ENCODE results near the gene PGAP1. TPM values are rescaled to one million over a fixed set of nuclear protein-coding genes. Genes with fewer than 3 reads are reported as not detected.

Gene PGAP1
- total and polyA plus RNA-seq, 10 of the 15 experiments (the other 5 are each of a cell fraction or from before 2014, with no cell fraction given): 0.75 to 4.7 (median 3.0) TPM

- no peak for FAIRE-seq
- Histone ChIP-seq H4K20me1 (ENCODE audit: control insufficient read depth, insufficient read depth) (no peaks in the 10 kb centered on the region), H3K79me2 (ENCODE audit: control insufficient read depth, insufficient read depth, low read length) (no peaks in the 10 kb centered on the region), H3K36me3 (ENCODE audit: control insufficient read depth in 2 of 2, insufficient read depth in 2 of 2, low read length in 1 of 2) (no peaks in the 10 kb centered on the region), H3K4me3 (no peak overlapping the region), H3K4me2 (ENCODE audit: control insufficient read depth, insufficient read depth) (no peak overlapping the region), H3K9ac (ENCODE audit: control insufficient read depth, insufficient read depth, low read length) (no peak overlapping the region), H2AFZ (ENCODE audit: control insufficient read depth, low read depth, low read length) (no peak overlapping the region), H3K27ac (ENCODE audit: control insufficient read depth, insufficient read depth) (no peak overlapping the region), H3K27me3 (replicated peaks in 1 of 2; ENCODE audit: control insufficient read depth in 2 of 2, insufficient read depth in 2 of 2, low read length in 1 of 2) (no peaks in the 10 kb centered on the region), H3K4me1 (ENCODE audit: control insufficient read depth, insufficient read depth, low read length) (peaks cover 3% of the 10 kb centered on the region; the same call in 1 of the 2 replicates), H3K9me3 (replicated peaks; ENCODE audit: control insufficient read depth, insufficient read depth, low read length) (no peaks in the 10 kb centered on the region; the same call in 2 of the 3 replicates)
- SMC1A ChIA-PET (ENCODE audit: uncharacterized antibody, unreplicated experiment): no interaction called here
- in situ Hi-C loops (cut with MboI) (no loop called here), intact Hi-C loops (cut with micrococcal nuclease; ENCODE audit: unreplicated experiment) (no loop called here)
- ATAC-seq: no peak
- TF ChIP-seq KDM1A (IDR thresholded peaks at IDR 0.05; ENCODE audit: borderline replicate concordance) (no peak), ASH2L (IDR thresholded peaks at IDR 0.05; ENCODE audit: borderline replicate concordance, low read depth) (no peak), MTA2 (IDR thresholded peaks at IDR 0.05; ENCODE audit: low read depth) (no peak), RBBP5 (conservative IDR thresholded peaks at IDR 0.05) (no peak), CHD1 (IDR thresholded peaks at IDR 0.05; ENCODE audit: low read depth, low read length) (no peak), BACH1 (IDR thresholded peaks at IDR 0.05; ENCODE audit: borderline replicate concordance) (no peak)
- BruUV-seq (replicated peaks): no TSS peak
- POLR2A ChIA-PET: no interaction called here
- CTCF ChIA-PET: no interaction called here
- no peak for DNase-seq (ENCODE audit: low read depth, low spot score)
- RAD21 ChIA-PET (ENCODE audit: unreplicated experiment): no interaction called here
- WGBS (ENCODE audit: insufficient coverage, insufficient replicate concordance, low lambda C conversion rate, missing lambda C conversion rate): 49% methylated on average over 2 of the region's 2 CpGs
Observed at GRCh38 chr2:196963043-196963442, 36.5 kb upstream of the PGAP1 start.

- CTCF ChIA-PET: no interaction called here
- Histone ChIP-seq H3K4me3 (no peak overlapping the region), H3K27me3 (replicated peaks in 1 of 2; ENCODE audit: control insufficient read depth in 2 of 2, insufficient read depth in 2 of 2, low read length in 1 of 2) (no peaks in the 10 kb centered on the region), H2AFZ (ENCODE audit: control insufficient read depth, low read depth, low read length) (no peak overlapping the region), H3K36me3 (ENCODE audit: control insufficient read depth in 2 of 2, insufficient read depth in 2 of 2, low read length in 1 of 2) (no peaks in the 10 kb centered on the region), H3K9me3 (replicated peaks; ENCODE audit: control insufficient read depth, insufficient read depth, low read length) (no peaks in the 10 kb centered on the region; the same call in 2 of the 3 replicates), H4K20me1 (ENCODE audit: control insufficient read depth, insufficient read depth) (no peaks in the 10 kb centered on the region), H3K27ac (ENCODE audit: control insufficient read depth, insufficient read depth) (no peak overlapping the region), H3K4me1 (ENCODE audit: control insufficient read depth, insufficient read depth, low read length) (peaks cover 3% of the 10 kb centered on the region; the same call in 1 of the 2 replicates), H3K4me2 (ENCODE audit: control insufficient read depth, insufficient read depth) (no peak overlapping the region), H3K9ac (ENCODE audit: control insufficient read depth, insufficient read depth, low read length) (no peak overlapping the region), H3K79me2 (ENCODE audit: control insufficient read depth, insufficient read depth, low read length) (no peaks in the 10 kb centered on the region)
- POLR2A ChIA-PET: no interaction called here
- RAD21 ChIA-PET (ENCODE audit: unreplicated experiment): no interaction called here
- ATAC-seq (no peak; the same call in 2 of the 3 replicates), DNase-seq (ENCODE audit: low read depth, low spot score) (no peak), FAIRE-seq (no peak)
- intact Hi-C loops (cut with micrococcal nuclease; ENCODE audit: unreplicated experiment) (no loop called here), in situ Hi-C loops (cut with MboI) (no loop called here)
- BruUV-seq (replicated peaks): no TSS peak
- SMC1A ChIA-PET (ENCODE audit: uncharacterized antibody, unreplicated experiment): no interaction called here
- WGBS (ENCODE audit: insufficient coverage, insufficient replicate concordance, low lambda C conversion rate, missing lambda C conversion rate): 2% methylated on average over 2 of the region's 2 CpGs
- TF ChIP-seq HDAC2 (IDR thresholded peaks at IDR 0.05): no peak
- TF ChIP-seq MTA2 (IDR thresholded peaks at IDR 0.05; ENCODE audit: low read depth): no peak
- TF ChIP-seq POLR2A (IDR thresholded peaks at IDR 0.05; ENCODE audit: low read depth, low read length): no peak
- TF ChIP-seq RAD51 (IDR thresholded peaks at IDR 0.05): no peak
- TF ChIP-seq ZNF592 (IDR thresholded peaks at IDR 0.05): no peak
- TF ChIP-seq PBX3 (IDR thresholded peaks at IDR 0.05; ENCODE audit: insufficient replicate concordance, low read depth, low read length): no peak
- TF ChIP-seq NFYA (IDR thresholded peaks at IDR 0.05; ENCODE audit: borderline replicate concordance, low read depth, low read length): no peak
- no peak for TF ChIP-seq ZNF207 (IDR thresholded peaks at IDR 0.05; ENCODE audit: borderline replicate concordance)
- no peak for TF ChIP-seq SREBF1 (IDR thresholded peaks at IDR 0.05; ENCODE audit: low read length)
- no peak for TF ChIP-seq EGR1 (IDR thresholded peaks at IDR 0.05; ENCODE audit: borderline replicate concordance in 1 of 2, low read depth in 2 of 2, low read length in 2 of 2)
- no peak for TF ChIP-seq IKZF2 (IDR thresholded peaks at IDR 0.05)
Observed at GRCh38 chr2:196962325-196962724, 35.8 kb upstream of the PGAP1 start.

Data from GM12878 (cell line).